Activated naive CD4-positive, alpha-beta T cell treated with anti-CD3 and anti-CD28 coated beads, Interleukin-2, amount 10 ng/mL, durations not matched to agents 7 days and 5 days (primary cell): ENCODE measurements around the gene PHIP.
"Not testable (repeated sequence)": the region's sequence is repeated elsewhere in the genome, so short reads cannot be mapped to it uniquely, and the experiment has no call there.

ENCODE experiments used
- CTCF ChIA-PET: fragments of 350-600 bp; sonication (Branson Sonifier 250); formaldehyde crosslinking; loops from one replicate; lab custom pipeline; 2021; ENCODE audit warnings: antibody characterized with exemption; lab: Charles Lee
- DNase-seq: peaks from one replicate; pipeline ENCODE4 v3.0.0-alpha.2; 2020
- H3K27ac Mint-ChIP-seq: one replicate; pipeline ENCODE4 v1.8.0; 2021; ENCODE audit warnings: mild to moderate bottlenecking, moderate library complexity, mixed read lengths
- H3K27me3 Mint-ChIP-seq: one replicate; pipeline ENCODE4 v1.8.0; 2021; ENCODE audit warnings: mild to moderate bottlenecking, mixed read lengths
- H3K36me3 Mint-ChIP-seq: one replicate; pipeline ENCODE4 v1.8.0; 2021; ENCODE audit warnings: mixed read lengths
- H3K4me1 Mint-ChIP-seq: one replicate; pipeline ENCODE4 v1.8.0; 2021; ENCODE audit warnings: mixed read lengths
- H3K4me3 Mint-ChIP-seq: one replicate; pipeline ENCODE4 v1.8.0; 2021; ENCODE audit warnings: mild to moderate bottlenecking, moderate library complexity, mixed read lengths
- H3K9me3 Mint-ChIP-seq: one replicate; pipeline ENCODE4 v1.8.0; 2021; ENCODE audit warnings: mixed read lengths

Gene PHIP

GRCh38 chr6:78962448-78962847 is 115.6 kb downstream of the PHIP start:
- Mint-ChIP-seq H3K4me1 (no peaks in the 10 kb centered on the region), H3K27ac (no peak overlapping the region), H3K4me3 (no peak overlapping the region), H3K9me3 (no peaks in the 10 kb centered on the region), H3K36me3 (peaks cover 41% of the 10 kb centered on the region), H3K27me3 (no peaks in the 10 kb centered on the region)
- CTCF ChIA-PET: no interaction called here
- DNase-seq: no peak

- no peak for DNase-seq
- no peak overlapping the region for H3K4me3 Mint-ChIP-seq
- no peaks in the 10 kb centered on the region for H3K27me3 Mint-ChIP-seq
- peaks cover 67% of the 10 kb centered on the region for H3K36me3 Mint-ChIP-seq
- H3K9me3 Mint-ChIP-seq: peaks cover 12% of the 10 kb centered on the region
- H3K4me1 Mint-ChIP-seq: no peaks in the 10 kb centered on the region
- H3K27ac Mint-ChIP-seq: no peak overlapping the region
- CTCF ChIA-PET: no interaction called here
These were observed 123.3 kb downstream of the PHIP start for GRCh38 chr6:78954740-78955139.

GRCh38 chr6:78953798-78954197 is 124.3 kb downstream of the PHIP start:
- CTCF ChIA-PET: no interaction called here
- Mint-ChIP-seq H3K36me3 (peaks cover 73% of the 10 kb centered on the region), H3K9me3 (peaks cover 20% of the 10 kb centered on the region), H3K4me1 (no peaks in the 10 kb centered on the region), H3K27me3 (no peaks in the 10 kb centered on the region), H3K4me3 (no peak overlapping the region), H3K27ac (no peak overlapping the region)
- DNase-seq: no peak

- no peaks in the 10 kb centered on the region for H3K4me1 Mint-ChIP-seq
- peaks cover 24% of the 10 kb centered on the region for H3K9me3 Mint-ChIP-seq
- CTCF ChIA-PET: no interaction called here
- DNase-seq: no peak
- peaks cover 79% of the 10 kb centered on the region for H3K36me3 Mint-ChIP-seq
- H3K4me3 Mint-ChIP-seq: no peak overlapping the region
- H3K27ac Mint-ChIP-seq: no peak overlapping the region
- H3K27me3 Mint-ChIP-seq: no peaks in the 10 kb centered on the region
These were observed 125.7 kb downstream of the PHIP start for GRCh38 chr6:78952362-78952761.

- H3K27me3 Mint-ChIP-seq: no peaks in the 10 kb centered on the region
- H3K27ac Mint-ChIP-seq: no peak overlapping the region
- DNase-seq: no peak
- H3K4me1 Mint-ChIP-seq: no peaks in the 10 kb centered on the region
- H3K36me3 Mint-ChIP-seq: peaks cover 75% of the 10 kb centered on the region
- CTCF ChIA-PET: no interaction called here
- H3K4me3 Mint-ChIP-seq: no peak overlapping the region
- H3K9me3 Mint-ChIP-seq: peaks cover 24% of the 10 kb centered on the region
These were observed 129.3 kb downstream of the PHIP start for GRCh38 chr6:78948785-78949184.

- no peak overlapping the region for H3K4me3 Mint-ChIP-seq
- H3K9me3 Mint-ChIP-seq: peaks cover 24% of the 10 kb centered on the region
- H3K27me3 Mint-ChIP-seq: no peaks in the 10 kb centered on the region
- H3K27ac Mint-ChIP-seq: no peak overlapping the region
- CTCF ChIA-PET: no interaction called here
- no peaks in the 10 kb centered on the region for H3K4me1 Mint-ChIP-seq
- DNase-seq: no peak
- peaks cover 72% of the 10 kb centered on the region for H3K36me3 Mint-ChIP-seq
These were observed 130.1 kb downstream of the PHIP start for GRCh38 chr6:78947962-78948361.

- CTCF ChIA-PET: no interaction called here
- DNase-seq: no peak
- H3K9me3 Mint-ChIP-seq: peaks cover 23% of the 10 kb centered on the region
- no peaks in the 10 kb centered on the region for H3K27me3 Mint-ChIP-seq
- H3K36me3 Mint-ChIP-seq: peaks cover 69% of the 10 kb centered on the region
- no peak overlapping the region for H3K4me3 Mint-ChIP-seq
- H3K27ac Mint-ChIP-seq: no peak overlapping the region
- H3K4me1 Mint-ChIP-seq: no peaks in the 10 kb centered on the region
These were observed 130.5 kb downstream of the PHIP start for GRCh38 chr6:78947529-78947928.

- Mint-ChIP-seq H3K27me3 (no peaks in the 10 kb centered on the region), H3K36me3 (peaks cover 50% of the 10 kb centered on the region), H3K27ac (no peak overlapping the region), H3K9me3 (no peaks in the 10 kb centered on the region), H3K4me1 (no peaks in the 10 kb centered on the region), H3K4me3 (no peak overlapping the region)
- CTCF ChIA-PET: no interaction called here
- DNase-seq: no peak
These were observed 135.6 kb downstream of the PHIP start for GRCh38 chr6:78942446-78942845.

GRCh38 chr6:78936515-78936914 is 141.5 kb downstream of the PHIP start:
- Mint-ChIP-seq H3K27ac (no peak overlapping the region), H3K36me3 (peaks cover 22% of the 10 kb centered on the region), H3K4me3 (no peak overlapping the region), H3K4me1 (no peaks in the 10 kb centered on the region), H3K27me3 (no peaks in the 10 kb centered on the region), H3K9me3 (no peaks in the 10 kb centered on the region)
- no peak for DNase-seq
- CTCF ChIA-PET: no interaction called here

- Mint-ChIP-seq H3K27ac (no peak overlapping the region), H3K4me1 (no peaks in the 10 kb centered on the region), H3K27me3 (no peaks in the 10 kb centered on the region), H3K9me3 (no peaks in the 10 kb centered on the region), H3K4me3 (no peak overlapping the region), H3K36me3 (peaks cover 14% of the 10 kb centered on the region)
- DNase-seq: no peak
- CTCF ChIA-PET: no interaction called here
These were observed 142.5 kb downstream of the PHIP start for GRCh38 chr6:78935553-78935952.

GRCh38 chr6:78925317-78925716 is 152.7 kb downstream of the PHIP start:
- peaks cover 8% of the 10 kb centered on the region for H3K27me3 Mint-ChIP-seq
- CTCF ChIA-PET: no interaction called here

GRCh38 chr6:78921168-78921567 is 156.9 kb downstream of the PHIP start:
- H3K4me1 Mint-ChIP-seq, H3K4me3 Mint-ChIP-seq, CTCF ChIA-PET, H3K36me3 Mint-ChIP-seq, DNase-seq, H3K27ac Mint-ChIP-seq: not testable (repeated sequence)
- peaks cover 11% of the 10 kb centered on the region for H3K27me3 Mint-ChIP-seq
- H3K9me3 Mint-ChIP-seq: peaks cover 28% of the 10 kb centered on the region

More at GRCh38 chr6:78925317-78925716, 152.7 kb downstream of the PHIP start:
- no peaks in the 10 kb centered on the region for H3K4me1 Mint-ChIP-seq
- peaks cover 13% of the 10 kb centered on the region for H3K9me3 Mint-ChIP-seq
- no peak overlapping the region for H3K4me3 Mint-ChIP-seq
- DNase-seq: no peak
- H3K27ac Mint-ChIP-seq: no peak overlapping the region
- no peaks in the 10 kb centered on the region for H3K36me3 Mint-ChIP-seq

GRCh38 chr6:78917788-78918187 is 160.3 kb downstream of the PHIP start:
- no peak overlapping the region for H3K27ac Mint-ChIP-seq
- peaks cover 23% of the 10 kb centered on the region for H3K9me3 Mint-ChIP-seq
- CTCF ChIA-PET: interaction anchor here (0.7 kb wide), 1 partner anchor 301 kb away, joined by 3 read pairs; no protein-coding TSS in a partner anchor
- no peaks in the 10 kb centered on the region for H3K36me3 Mint-ChIP-seq
- H3K4me3 Mint-ChIP-seq: no peak overlapping the region
- peaks cover 3% of the 10 kb centered on the region for H3K4me1 Mint-ChIP-seq
- H3K27me3 Mint-ChIP-seq: peaks cover 11% of the 10 kb centered on the region
- DNase-seq: no peak

GRCh38 chr6:78916411-78916810 is 161.6 kb downstream of the PHIP start:
- peaks cover 1% of the 10 kb centered on the region for H3K36me3 Mint-ChIP-seq
- no peak overlapping the region for H3K4me3 Mint-ChIP-seq
- CTCF ChIA-PET: no interaction called here
- H3K27ac Mint-ChIP-seq: no peak overlapping the region
- peaks cover 14% of the 10 kb centered on the region for H3K27me3 Mint-ChIP-seq
- H3K9me3 Mint-ChIP-seq: peaks cover 20% of the 10 kb centered on the region
- H3K4me1 Mint-ChIP-seq: peaks cover 5% of the 10 kb centered on the region
- DNase-seq: no peak

GRCh38 chr6:78911218-78911940 is 166.7 kb downstream of the PHIP start:
- H3K4me1 Mint-ChIP-seq: peaks cover 15% of the 10 kb centered on the region
- peak overlapping the region; percentile 15 for H3K4me3 Mint-ChIP-seq
- peaks cover 22% of the 10 kb centered on the region for H3K27me3 Mint-ChIP-seq
- peaks cover 4% of the 10 kb centered on the region for H3K36me3 Mint-ChIP-seq
- H3K27ac Mint-ChIP-seq: no peak overlapping the region
- H3K9me3 Mint-ChIP-seq: peaks cover 2% of the 10 kb centered on the region
- CTCF ChIA-PET: no interaction called here
- DNase-seq: no peak
